HG02623 (cell line): ENCODE results near the gene ZSCAN20.
"Not testable (repeated sequence)": the region's sequence is repeated elsewhere in the genome, so short reads cannot be mapped to it uniquely, and the experiment has no call there.

Source experiments
- ATAC-seq: cut with Tn5 transposase; IDR thresholded peaks from one replicate; pipeline ENCODE4 v1.9.1; 2021; ENCODE audit warnings: moderate library complexity; ENCODE audit not compliant: unreplicated experiment

The ZSCAN20 gene

GRCh38 chr1:33473900-33474299 is 1.5 kb downstream of the ZSCAN20 start:
- no peak for ATAC-seq

GRCh38 chr1:33477451-33477850 is 5.0 kb downstream of the ZSCAN20 start:
- ATAC-seq = no peak

- no peak for ATAC-seq
These were observed 10.0 kb downstream of the ZSCAN20 start for GRCh38 chr1:33482412-33482811.

GRCh38 chr1:33488624-33489023 is 16.2 kb downstream of the ZSCAN20 start:
- no peak for ATAC-seq

GRCh38 chr1:33494929-33495328 is 22.5 kb downstream of the ZSCAN20 start:
- no peak for ATAC-seq

- no peak for ATAC-seq
These were observed 25.0 kb downstream of the ZSCAN20 start for GRCh38 chr1:33497410-33497809.

GRCh38 chr1:33500547-33500946 is 28.1 kb downstream of the ZSCAN20 start:
- no peak for ATAC-seq

- no peak for ATAC-seq
These were observed 28.9 kb downstream of the ZSCAN20 start for GRCh38 chr1:33501309-33501708.

GRCh38 chr1:33501774-33502173 is 29.3 kb downstream of the ZSCAN20 start:
- ATAC-seq = no peak

GRCh38 chr1:33502726-33503125 is 30.3 kb downstream of the ZSCAN20 start:
- no peak for ATAC-seq

GRCh38 chr1:33503506-33503905 is 31.1 kb downstream of the ZSCAN20 start:
- ATAC-seq = no peak

GRCh38 chr1:33507661-33508060 is 35.2 kb downstream of the ZSCAN20 start:
- no peak for ATAC-seq

- no peak for ATAC-seq
These were observed 35.7 kb downstream of the ZSCAN20 start for GRCh38 chr1:33508151-33508550.

- not testable (repeated sequence) for ATAC-seq
These were observed 36.8 kb downstream of the ZSCAN20 start for GRCh38 chr1:33509276-33509675.

- no peak for ATAC-seq
These were observed 40.0 kb downstream of the ZSCAN20 start for GRCh38 chr1:33512226-33513011.

- ATAC-seq = no peak
These were observed 42.7 kb downstream of the ZSCAN20 start for GRCh38 chr1:33515112-33515511.

GRCh38 chr1:33515607-33516006 is 43.2 kb downstream of the ZSCAN20 start:
- ATAC-seq = no peak

- ATAC-seq = no peak
These were observed 44.0 kb downstream of the ZSCAN20 start for GRCh38 chr1:33516428-33516827.

- ATAC-seq = no peak
These were observed 44.6 kb downstream of the ZSCAN20 start for GRCh38 chr1:33516891-33517567.

- no peak for ATAC-seq
These were observed 45.3 kb downstream of the ZSCAN20 start for GRCh38 chr1:33517596-33518250.

GRCh38 chr1:33519240-33519884 is 46.9 kb downstream of the ZSCAN20 start:
- ATAC-seq = no peak
